HFF-Myc (cell line): Measurements from ENCODE around the gene NOD1.

Source experiments
- DNase-seq: peaks from one replicate; pipeline ENCODE4 v3.0.0-alpha.2; 2011; ENCODE audit warnings: low read depth; ENCODE audit errors: extremely low read depth
- H3K4me3 ChIP-seq: replicated peaks from 2 replicates; pipeline ENCODE4 v1.5.1; 2011; ENCODE audit warnings: low read depth, mild to moderate bottlenecking, control low read depth, low read length
- CTCF ChIP-seq: IDR thresholded peaks from 2 replicates; pipeline ENCODE4 v1.5.1; 2012; ENCODE audit warnings: mild to moderate bottlenecking, low read depth, low read length, control low read depth; ENCODE audit errors: missing control alignments

Gene NOD1

GRCh38 chr7:30448461-30449189 lies 30.0 kb downstream of the NOD1 start:
- no peak for TF ChIP-seq CTCF
- no peak overlapping the region for H3K4me3 ChIP-seq
- DNase-seq, result no peak

GRCh38 chr7:30447466-30447865 lies 31.1 kb downstream of the NOD1 start:
- no peak for TF ChIP-seq CTCF
- DNase-seq, result no peak
- no peak overlapping the region for H3K4me3 ChIP-seq

GRCh38 chr7:30446266-30446665 lies 32.3 kb downstream of the NOD1 start:
- no peak for TF ChIP-seq CTCF
- H3K4me3 ChIP-seq, result no peak overlapping the region
- DNase-seq, result no peak

- TF ChIP-seq CTCF, result peak; percentile 20
- H3K4me3 ChIP-seq, result no peak overlapping the region
- DNase-seq, result no peak
Observed at GRCh38 chr7:30445770-30446169, 32.8 kb downstream of the NOD1 start.

- no peak for DNase-seq
- H3K4me3 ChIP-seq, result no peak overlapping the region
Observed at GRCh38 chr7:30437823-30438574, 40.6 kb downstream of the NOD1 start.

DNA sequence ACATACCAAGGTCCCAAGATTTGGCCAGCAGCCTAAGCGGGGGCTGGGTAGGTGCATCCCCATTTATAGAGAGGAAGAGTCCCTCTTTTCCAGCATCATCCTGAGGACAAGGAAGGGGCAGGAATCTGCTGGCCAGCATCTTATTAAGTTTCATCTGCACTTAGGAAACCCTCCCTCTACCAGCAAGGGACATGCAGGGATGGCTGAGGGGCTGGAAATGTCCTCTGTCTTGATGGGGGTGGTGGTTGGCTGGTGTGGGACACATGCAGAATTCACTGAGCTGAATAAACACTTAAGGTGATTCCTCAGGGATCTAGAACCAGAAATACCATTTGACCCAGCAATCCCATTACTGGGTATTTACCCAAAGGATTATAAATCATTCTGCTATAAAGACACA lies 42.1 kb downstream of the NOD1 start:
- DNase-seq, result no peak

More at GRCh38 chr7:30437823-30438574, 40.6 kb downstream of the NOD1 start:
- TF ChIP-seq CTCF, result no peak

More for the DNA sequence above, 42.1 kb downstream of the NOD1 start:
- H3K4me3 ChIP-seq, result no peak overlapping the region
- TF ChIP-seq CTCF, result no peak
